22Rv1 (cell line): ENCODE measurements around the gene TLE1.

Experiments used
- CTCF ChIP-seq: fragments of 450-650 bp; IDR thresholded peaks from 2 replicates; pipeline ENCODE4 v1.5.1; 2017; ENCODE audit warnings: mild to moderate bottlenecking
- ZFX ChIP-seq: fragments of 450-650 bp; IDR thresholded peaks from 2 replicates; pipeline ENCODE4 v1.6.1; 2017; ENCODE audit warnings: antibody characterized with exemption, borderline replicate concordance

DNA sequence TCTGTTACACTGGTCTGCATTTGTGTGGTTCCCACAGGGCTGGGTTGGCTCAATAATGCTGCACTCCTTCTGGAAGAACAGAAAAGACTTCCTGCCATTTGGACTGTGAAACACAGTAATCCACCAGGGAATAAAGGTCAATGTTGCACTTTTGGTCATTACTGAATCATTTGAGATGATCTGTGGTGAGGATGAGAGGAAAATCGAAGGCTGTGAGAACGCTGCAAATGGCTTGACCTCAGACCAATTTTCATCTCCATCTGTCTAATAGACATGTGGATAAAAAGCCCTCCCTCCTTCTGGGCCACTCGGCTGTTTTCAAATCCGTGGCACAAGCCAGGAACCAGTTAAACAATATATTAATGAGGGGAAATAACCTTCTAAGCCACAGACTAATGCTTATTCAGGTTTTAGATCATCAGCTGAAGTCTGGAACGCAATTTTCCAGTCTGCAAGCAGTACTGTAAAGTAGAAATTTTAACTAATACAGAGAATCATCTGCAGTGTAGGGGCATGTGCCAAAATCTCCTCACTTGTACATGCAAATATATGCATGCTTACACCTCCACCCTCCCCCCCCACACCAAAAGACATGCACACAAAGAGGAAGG lies 20.2 kb downstream of the TLE1 start:
- TF ChIP-seq CTCF (no peak), ZFX (no peak)
